Fibroblast of mammary gland (primary cell): Measurements from ENCODE around the gene SLC25A25.

Experiments
- DNase-seq: peaks from one replicate; pipeline ENCODE4 v3.0.0-alpha.2; 2010; ENCODE audit warnings: low read depth
- H3K4me3 ChIP-seq: 2 replicates; pipeline ENCODE4 v1.5.1; 2011; ENCODE audit warnings: low read depth, mild to moderate bottlenecking, low read length, moderate library complexity; ENCODE audit not compliant: control insufficient read depth
- CTCF ChIP-seq: conservative IDR thresholded peaks from 2 replicates; pipeline ENCODE4 v1.5.1; 2011; ENCODE audit warnings: low read depth, low read length, inconsistent platforms; ENCODE audit not compliant: control insufficient read depth, insufficient read depth

SLC25A25 gene

DNA sequence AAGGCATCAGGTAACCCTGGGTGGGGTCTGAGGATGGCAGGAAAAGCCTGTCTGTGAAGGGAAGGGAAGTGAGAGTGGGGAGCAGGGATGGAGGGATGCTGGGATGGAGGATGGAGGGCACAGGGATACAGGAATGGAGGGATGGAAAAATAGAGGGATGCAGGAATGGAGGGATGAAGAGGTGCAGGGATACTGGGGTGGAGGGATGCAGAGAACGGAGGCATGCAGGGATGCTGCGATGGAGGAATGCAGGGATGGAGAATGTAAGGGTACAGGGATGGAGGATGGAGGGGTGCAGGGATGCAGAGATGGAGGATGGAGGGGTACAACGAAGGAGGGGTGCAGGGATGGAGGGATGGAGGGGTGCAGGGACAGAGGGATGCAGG lies 50.4 kb downstream of the SLC25A25 start:
- DNase-seq: no peak
- H3K4me3 ChIP-seq: no peak overlapping the region
- no peak for TF ChIP-seq CTCF

- no peak for DNase-seq
- TF ChIP-seq CTCF: no peak
- H3K4me3 ChIP-seq: no peak overlapping the region
These were observed 51.1 kb downstream of the SLC25A25 start for GRCh38 chr9:128118971-128119665.

- DNase-seq: no peak
- no peak for TF ChIP-seq CTCF
- H3K4me3 ChIP-seq: no peak overlapping the region
These were observed 52.2 kb downstream of the SLC25A25 start for GRCh38 chr9:128120061-128120740.

DNA sequence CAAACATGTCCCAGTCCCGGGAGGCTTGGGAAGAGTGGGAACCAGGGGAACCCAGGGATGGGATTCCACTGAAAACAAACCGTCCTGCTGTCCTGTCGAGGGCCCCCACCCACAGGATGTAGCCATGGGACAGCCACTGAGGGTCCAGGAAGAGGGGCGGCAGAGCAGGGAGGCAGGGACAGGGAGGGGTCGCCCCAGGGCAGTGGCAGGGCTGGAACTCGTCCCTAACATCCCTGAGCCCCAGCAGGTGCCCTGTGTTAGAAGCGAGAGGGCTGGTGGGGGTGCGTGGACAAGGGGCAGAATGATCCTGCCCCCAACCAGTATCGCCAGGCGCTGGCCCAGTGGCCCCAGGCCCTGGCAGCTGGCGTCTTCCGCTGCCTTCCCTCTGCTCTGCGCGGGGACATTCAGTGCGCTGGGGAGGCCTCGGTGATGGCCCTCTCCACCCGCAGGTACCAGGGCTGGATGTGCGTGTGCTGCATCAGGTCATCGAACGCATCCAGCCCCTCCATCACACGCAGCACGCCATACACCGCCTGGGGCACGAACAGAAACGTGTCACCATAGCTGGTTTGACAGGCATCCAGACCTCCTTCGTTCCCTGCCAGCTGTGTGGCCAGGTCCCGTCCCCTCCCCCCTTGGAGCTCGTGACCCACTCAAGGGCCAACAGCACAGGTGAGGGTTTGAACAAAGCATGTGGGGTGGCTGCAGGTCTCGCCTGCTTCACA lies 52.9 kb downstream of the SLC25A25 start:
- H3K4me3 ChIP-seq: no peak overlapping the region
- DNase-seq: no peak
- no peak for TF ChIP-seq CTCF

- no peak overlapping the region for H3K4me3 ChIP-seq
- no peak for DNase-seq
- no peak for TF ChIP-seq CTCF
These were observed 53.4 kb downstream of the SLC25A25 start for GRCh38 chr9:128121466-128121810.

DNA sequence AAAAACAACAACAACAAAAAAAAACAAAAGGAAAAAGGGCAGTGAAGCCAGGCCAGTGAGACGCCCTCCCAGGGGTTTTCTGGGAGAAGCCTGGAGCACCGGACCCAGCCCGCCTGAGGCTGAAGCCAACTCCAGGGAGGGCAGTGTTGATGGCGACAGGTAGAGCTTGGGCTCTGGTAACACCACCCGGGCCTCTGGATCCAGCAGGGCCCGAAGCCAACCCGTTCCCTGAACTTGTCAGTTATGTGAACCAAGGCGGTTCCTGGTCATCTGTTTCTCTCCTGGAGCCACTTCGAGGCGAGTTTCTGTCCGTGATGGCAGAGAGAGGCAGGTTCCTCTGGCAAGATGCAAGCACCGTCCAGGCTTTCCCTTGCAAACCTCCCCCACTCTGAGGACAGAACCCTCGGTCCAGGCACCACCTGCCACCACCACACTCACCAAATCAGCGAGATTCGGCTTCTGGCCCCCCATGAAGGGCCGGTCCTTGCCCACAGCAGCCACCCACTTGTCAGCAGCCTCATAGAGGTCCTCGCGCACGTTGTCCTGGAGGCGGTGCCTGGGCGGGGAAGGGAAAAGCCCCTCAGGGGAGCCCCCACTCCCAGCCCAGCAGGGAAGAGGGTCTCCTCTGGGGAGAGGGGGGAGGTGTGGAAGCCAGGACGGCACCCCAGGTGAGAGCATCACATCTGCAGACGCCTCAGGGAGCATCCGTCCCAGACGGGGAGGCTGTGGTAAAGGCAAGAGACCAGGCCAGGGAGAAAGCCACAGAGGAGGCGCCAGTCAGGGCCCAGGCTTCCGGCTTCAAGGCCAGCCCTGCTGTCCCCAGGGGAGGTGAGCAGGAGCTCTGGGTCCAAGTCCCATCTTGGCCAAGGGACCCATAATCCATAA lies 54.1 kb downstream of the SLC25A25 start:
- TF ChIP-seq CTCF: no peak
- no peak overlapping the region for H3K4me3 ChIP-seq
- DNase-seq: no peak
